ENCODE data around the gene HSPA4.
"Not testable (repeated sequence)": the region's sequence is repeated elsewhere in the genome, so short reads cannot be mapped to it uniquely, and the experiment has no call there.

The HSPA4 gene

DNA sequence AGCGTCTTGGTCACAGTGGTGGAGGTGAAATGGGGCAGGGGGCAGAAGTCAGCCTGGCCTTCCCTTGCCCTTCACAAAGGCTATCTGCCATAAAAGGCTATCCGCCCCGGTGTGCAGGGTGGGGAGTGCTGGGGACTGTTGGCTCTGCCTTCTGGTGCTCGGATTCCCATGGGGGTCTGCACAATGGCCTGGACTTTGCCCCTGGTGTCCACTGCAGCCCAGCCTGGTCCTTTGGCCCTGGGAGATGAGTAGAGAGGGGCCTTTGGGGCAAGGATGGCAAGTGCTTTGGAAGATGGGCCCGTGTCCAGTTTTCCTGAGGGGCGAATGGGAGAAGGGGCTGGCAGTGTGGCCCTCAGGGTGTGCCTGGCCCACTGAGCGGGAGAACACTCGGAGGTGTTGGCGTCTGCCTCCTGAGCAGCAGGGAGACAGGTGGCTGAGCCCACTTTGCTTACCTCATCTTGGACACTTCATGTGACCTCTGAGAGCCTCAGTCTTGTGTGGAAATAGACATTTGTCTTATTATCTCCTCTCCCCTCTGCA, 69.9 kb downstream of the HSPA4 start:
- FAIRE-seq, result no peak
- no peak for DNase-seq (ENCODE audit: low spot score)

- no peak for DNase-seq (ENCODE audit: low spot score)
- no peak for FAIRE-seq
Observed at GRCh38 chr5:133122711-133123110, 70.9 kb downstream of the HSPA4 start.

- no peak for FAIRE-seq
Observed at GRCh38 chr5:133123297-133123696, 71.5 kb downstream of the HSPA4 start.

GRCh38 chr5:133124891-133125290, 73.1 kb downstream of the HSPA4 start:
- no peak for FAIRE-seq
- no peak for DNase-seq (ENCODE audit: low spot score)

More at GRCh38 chr5:133123297-133123696, 71.5 kb downstream of the HSPA4 start:
- no peak for DNase-seq (ENCODE audit: low spot score)

DNA sequence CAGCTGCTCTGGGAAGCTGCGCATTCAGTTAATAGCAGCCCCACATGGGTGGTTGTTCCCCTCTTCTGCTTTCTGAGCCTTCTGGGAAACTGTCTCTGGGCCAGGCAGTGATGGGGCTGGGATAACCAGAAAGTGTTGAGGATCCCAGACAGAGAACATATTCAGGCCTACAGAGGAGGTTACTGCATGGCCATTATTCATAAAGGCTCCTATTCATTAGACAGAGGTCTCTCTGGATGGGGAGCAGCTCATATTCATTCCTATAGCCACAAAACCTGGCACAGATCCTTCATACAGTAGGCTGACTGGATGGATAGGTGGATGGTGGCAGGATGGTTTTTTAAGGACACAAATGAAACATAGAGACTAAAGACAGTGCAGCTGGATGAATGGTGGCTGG, 76.3 kb downstream of the HSPA4 start:
- DNase-seq (ENCODE audit: low spot score), result no peak
- FAIRE-seq, result peak; percentile 13

DNA sequence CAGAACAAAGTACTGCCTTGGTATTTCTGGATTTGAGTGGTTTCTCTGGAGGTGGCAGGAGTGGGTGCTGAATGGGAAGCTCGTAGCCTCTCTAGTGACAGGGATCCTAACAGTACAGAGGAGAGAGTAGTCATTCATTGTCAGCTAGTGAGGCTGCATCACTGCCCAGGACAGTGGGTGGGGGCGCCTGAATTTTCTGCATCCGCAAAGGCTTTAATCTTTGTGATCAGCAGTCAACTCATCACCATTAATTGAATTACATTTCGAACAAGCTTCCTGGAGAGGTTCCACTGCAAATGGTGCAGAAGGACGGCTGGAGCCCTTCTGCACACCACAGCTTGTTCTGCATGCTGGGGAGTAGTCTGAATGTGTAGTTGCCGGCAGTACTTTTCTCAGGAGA, 77.5 kb downstream of the HSPA4 start:
- no peak for DNase-seq (ENCODE audit: low spot score)
- no peak for FAIRE-seq

DNA sequence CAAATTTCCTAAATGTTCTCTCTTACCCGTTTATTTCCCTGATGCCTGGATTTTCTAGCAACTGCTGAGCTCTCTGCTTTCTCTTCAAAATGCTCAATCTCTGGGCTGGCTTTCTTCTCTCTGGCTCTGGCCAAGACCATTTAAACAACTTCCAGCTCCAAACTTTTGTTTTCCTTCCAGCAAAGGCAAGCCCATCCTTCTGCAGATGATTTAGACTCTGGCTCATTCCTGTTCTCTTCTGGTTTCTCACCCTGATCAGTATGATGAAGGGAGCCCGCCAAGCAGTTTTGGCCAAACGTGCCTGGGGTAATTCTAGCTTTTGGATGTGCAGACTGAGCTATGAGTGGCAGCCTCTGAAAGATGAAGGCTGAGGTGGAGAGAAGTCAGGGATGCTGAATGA, 78.1 kb downstream of the HSPA4 start:
- no peak for DNase-seq (ENCODE audit: low spot score)
- FAIRE-seq, result no peak

DNA sequence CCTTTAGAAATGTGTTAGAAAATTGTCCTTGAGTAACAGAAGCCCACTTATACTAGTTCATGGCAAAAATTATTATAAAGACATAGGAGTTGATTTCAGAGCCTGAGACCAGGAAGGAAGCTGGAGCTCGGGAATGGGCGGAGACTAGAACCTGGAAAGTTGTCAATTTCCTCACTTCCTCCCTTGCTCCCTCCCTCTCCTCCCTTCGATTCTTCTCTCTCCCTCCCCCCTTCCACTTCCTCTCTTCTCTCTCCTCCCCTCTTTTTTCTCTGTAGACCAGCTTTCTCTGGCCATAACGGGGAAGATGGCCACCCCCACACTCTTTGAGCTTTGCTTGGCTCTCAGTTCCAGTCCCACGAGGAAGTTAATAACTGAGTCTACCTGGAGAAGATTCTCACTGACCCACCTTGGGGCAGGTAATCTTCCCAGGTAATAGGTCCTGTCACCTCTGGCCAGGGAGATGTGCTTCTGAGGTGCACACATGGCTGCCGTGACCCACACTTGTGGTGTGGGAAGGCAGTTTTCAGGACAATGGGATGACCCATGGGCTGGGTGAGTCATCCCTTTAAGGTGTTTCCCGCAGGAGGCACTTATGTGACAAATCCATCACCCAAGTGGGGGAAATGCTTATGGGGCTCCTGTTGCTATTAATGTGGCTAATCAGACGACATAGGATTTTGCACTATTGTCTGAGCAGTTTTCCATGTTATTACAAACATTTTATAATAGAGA, 78.7 kb downstream of the HSPA4 start:
- peak; percentile 60 for DNase-seq (ENCODE audit: low spot score)
- FAIRE-seq, result peak; percentile 59

DNA sequence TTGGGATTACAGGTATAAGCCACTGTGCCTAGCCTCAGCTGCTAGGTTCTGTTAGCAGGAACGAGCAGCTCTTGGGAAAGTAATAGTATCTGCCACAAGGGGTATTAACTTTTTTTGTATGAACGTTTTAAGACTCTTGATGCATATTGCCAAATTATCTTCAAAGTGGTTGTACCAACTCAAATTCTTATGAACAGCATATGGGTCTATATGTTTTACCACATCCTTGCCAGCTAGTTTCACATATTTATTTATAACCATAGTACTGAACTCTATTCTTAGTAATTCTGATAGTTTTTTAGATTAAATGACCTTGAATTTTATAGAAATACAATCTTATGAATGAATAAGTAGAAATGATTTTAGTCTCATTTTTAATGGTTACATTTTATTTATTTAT, 80.9 kb downstream of the HSPA4 start:
- no peak for DNase-seq (ENCODE audit: low spot score)
- no peak for FAIRE-seq

DNA sequence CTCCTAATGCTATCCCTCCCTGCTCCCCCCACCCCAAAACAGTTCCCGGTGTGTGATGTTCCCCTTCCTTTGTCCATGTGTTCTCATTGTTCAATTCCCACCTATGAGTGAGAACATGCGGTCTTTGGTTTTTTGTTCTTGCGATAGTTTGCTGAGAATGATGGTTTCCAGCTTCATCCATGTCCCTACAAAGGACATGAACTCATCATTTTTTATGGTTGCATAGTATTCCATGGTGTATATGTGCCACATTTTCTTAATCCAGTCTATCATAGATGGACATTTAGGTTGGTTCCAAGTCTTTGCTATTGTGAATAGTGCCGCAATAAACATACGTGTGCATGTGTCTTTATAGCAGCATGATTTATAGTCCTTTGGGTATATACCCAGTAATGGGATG, 81.4 kb downstream of the HSPA4 start:
- FAIRE-seq, result not testable (repeated sequence)

DNA sequence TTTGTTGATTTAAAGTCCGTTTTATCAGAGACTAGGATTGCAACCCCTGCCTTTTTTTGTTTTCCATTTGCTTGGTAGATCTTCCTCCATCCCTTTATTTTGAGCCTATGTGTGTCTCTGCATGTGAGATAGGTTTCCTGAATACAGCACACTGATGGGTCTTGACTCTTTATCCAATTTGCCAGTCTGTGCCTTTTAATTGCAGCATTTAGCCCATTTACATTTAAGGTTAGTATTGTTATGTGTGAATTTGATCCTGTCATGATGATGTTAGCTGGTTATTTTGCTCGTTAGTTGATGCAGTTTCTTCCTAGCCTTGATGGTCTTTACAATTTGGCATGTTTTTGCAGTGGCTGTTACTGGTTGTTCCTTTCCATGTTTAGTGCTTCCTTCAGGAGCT, 85.1 kb downstream of the HSPA4 start:
- DNase-seq (ENCODE audit: low spot score); FAIRE-seq: not testable (repeated sequence)

More for the DNA sequence above, 81.4 kb downstream of the HSPA4 start:
- DNase-seq (ENCODE audit: low spot score), result not testable (repeated sequence)

DNA sequence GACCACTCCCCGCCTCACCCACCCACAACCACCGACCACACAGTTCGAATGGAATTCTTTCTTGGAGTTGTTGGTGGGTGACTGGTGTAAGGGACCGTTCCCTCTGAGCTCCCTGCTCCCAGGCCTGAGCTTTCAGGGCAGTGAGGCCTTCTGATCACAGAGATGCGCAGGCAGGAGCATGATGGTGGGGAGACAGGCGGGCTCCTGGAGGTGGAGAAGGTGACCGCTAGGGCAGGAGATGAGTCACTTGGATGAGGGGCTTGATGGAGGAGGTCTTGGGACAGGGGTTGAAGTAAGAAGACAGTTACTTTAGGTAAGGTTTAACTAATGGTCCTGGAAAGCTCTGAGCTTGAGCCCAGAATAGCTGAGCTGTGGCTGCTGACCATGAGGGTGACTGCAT, 88.5 kb downstream of the HSPA4 start:
- DNase-seq (ENCODE audit: low spot score) (no peak), FAIRE-seq (no peak)

DNA sequence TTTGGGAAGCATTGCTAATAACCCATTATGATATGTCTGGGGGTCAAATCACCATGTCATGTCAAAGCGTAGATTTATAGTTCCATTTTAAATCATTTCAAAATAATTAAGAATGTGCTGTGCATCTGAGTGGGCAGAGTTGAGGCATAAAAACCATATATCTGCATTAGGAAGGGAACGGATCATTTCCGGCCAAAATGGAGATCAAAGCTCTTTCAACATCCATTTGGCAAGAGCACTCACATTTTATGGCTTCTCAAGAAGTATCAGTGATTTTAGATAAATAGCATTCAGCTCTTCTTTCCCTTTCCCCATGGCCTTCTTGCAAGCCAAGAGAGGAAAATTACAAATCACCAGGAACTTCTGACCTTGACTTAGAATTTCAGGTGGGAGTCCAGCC, 89.9 kb downstream of the HSPA4 start:
- FAIRE-seq (no peak), DNase-seq (ENCODE audit: low spot score) (no peak)

- DNase-seq (ENCODE audit: low spot score) (no peak), FAIRE-seq (no peak)
Observed at GRCh38 chr5:133142782-133143181, 91.0 kb downstream of the HSPA4 start.

- FAIRE-seq, result peak; percentile 69
Observed at GRCh38 chr5:133144245-133144981, 92.6 kb downstream of the HSPA4 start.

GRCh38 chr5:133145436-133146170, 93.8 kb downstream of the HSPA4 start:
- no peak for FAIRE-seq
- no peak for DNase-seq (ENCODE audit: low spot score)

More at GRCh38 chr5:133144245-133144981, 92.6 kb downstream of the HSPA4 start:
- no peak for DNase-seq (ENCODE audit: low spot score)

GRCh38 chr5:133147411-133147810, 95.6 kb downstream of the HSPA4 start:
- no peak for DNase-seq (ENCODE audit: low spot score)
- no peak for FAIRE-seq

DNA sequence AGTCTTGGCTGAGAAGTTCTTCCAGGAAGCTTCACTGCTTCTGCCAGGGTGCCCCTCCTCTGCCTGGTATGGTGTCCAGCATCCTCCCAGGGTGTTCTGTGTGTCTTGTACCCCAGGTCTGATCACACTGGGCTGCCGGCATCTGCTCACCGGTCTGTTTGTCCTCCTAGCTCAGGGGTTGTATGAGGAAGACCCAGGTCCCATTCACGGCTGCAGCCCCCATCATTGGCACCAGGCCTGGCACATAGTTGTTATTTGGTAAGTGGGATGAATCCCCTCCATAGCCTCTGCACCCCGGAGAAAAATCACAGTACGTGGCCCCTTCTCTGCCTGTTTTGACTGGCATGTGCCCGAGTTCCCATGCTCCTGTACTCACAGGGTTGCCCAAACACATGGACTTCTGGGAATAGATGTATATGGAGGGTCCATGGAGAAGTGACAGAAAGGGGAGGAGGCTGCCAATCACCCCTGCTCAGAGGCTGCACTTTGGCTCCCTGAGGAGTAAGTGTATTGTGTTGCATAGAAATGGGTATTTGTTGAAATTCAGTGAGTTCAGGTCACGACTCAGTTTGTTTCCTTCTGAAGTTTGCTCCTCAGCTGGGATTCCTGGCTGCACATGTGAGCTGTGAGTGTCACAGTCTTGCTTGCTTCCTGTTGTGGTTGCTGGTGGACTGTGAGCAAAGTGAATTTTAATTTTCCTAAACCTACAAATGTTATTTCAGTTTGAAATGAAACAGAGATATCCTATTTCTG, 96.2 kb downstream of the HSPA4 start:
- FAIRE-seq, result no peak

GRCh38 chr5:133149345-133149744, 97.5 kb downstream of the HSPA4 start:
- FAIRE-seq (no peak), DNase-seq (ENCODE audit: low spot score) (no peak)

More for the DNA sequence above, 96.2 kb downstream of the HSPA4 start:
- no peak for DNase-seq (ENCODE audit: low spot score)

GRCh38 chr5:133150909-133151544, 99.2 kb downstream of the HSPA4 start:
- FAIRE-seq (peak; percentile 13), DNase-seq (ENCODE audit: low spot score) (no peak)

Measured in urothelium cell line (cell line).